Measurements from ENCODE around the gene SERPINB11.
"Not testable (repeated sequence)": the region's sequence is repeated elsewhere in the genome, so short reads cannot be mapped to it uniquely, and the experiment has no call there.

Gene SERPINB11

DNA sequence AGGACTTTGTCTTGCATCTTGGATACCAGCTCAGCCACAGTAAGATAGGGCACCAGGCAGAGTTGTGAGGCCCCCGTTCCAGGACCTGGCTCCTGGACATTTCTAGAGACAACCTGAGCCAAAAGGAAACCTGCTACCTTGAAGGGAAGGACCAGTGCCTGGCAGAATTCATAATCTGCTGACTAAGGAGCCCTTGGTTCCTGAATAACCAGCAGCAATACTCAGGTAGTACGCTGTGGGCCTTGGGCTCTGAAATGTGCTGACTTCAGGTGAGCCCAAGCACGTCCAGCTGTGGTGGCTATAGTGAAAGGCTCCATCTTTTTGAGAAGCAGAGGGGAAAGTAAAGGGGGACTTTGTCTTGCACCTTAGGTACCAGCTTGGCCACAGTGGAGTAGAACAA is 28.5 kb downstream of the SERPINB11 start:
- DNase-seq = no peak

DNA sequence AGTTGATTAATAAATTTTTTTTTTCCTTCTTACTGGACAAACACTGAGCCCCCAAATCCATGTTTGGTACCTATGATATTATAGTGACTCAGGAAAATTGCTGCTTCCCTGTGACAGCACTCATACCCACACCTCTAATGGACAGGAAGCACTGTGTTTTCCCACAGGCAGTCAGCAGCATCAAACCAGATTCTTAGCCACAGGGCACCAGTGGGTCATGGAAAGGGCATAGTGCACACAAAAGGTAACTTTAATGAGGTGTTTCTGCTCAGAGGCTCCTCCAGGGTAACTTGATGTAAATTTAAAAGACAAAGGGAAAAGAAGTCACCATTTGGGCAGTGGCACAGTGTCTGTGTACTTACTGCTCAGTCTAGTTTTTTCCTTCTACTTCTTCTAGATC is 34.1 kb downstream of the SERPINB11 start:
- no peak for DNase-seq

DNA sequence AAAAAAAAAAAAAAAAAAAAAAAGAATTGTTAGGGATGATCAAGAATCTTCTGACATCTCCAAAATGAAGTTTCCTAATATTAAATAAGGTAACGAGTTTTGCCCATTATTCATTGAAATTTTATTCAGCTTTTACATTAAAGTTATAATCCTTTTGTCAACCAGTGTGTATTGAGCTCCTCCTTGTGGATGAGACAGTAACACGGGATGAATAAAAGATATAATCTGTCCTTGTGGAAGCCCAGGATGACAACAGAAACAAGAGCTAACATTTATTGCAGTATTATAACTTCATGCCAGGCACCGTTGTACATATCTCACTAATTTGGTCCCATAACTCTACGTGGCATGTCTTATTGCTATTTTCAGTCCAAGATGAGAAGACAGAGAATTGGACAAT is 39.0 kb downstream of the SERPINB11 start:
- DNase-seq = no peak

DNA sequence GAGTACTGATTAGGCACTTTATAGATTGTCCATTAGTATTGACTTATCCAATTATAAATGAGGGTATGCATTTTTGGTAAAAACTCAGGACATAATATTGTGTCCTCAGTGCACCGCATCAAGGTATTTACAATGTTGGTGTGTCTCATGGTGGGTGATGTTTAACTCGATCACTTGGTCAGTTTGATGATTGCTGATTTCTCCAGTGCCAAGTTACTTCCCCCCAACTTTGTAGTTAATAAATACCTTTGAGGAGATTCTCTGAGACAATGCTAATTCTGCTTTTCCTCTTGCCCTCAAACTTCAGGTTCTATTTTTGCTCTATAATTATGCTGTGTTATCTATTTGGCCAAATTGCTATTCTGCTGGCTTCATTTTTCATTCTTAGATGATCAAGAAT is 44.2 kb downstream of the SERPINB11 start:
- no peak for DNase-seq

DNA sequence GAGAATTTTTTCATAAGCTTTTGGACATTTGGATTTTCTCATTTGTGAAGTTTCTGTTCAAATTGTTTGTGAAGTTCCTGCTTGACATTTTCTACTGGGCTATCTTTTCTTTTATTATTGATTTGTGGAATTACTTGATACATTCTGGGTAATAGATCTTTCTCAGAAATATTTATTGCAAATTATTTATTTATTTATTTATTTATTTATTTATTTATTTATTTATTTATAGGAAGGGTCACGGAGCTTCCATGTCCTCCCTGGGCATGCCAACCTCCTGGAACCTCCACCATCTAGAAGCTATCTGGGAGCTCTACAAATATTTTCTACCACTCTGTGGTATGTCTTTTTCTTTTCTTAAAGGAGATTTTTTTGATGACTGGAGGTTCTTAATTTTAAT is 46.7 kb downstream of the SERPINB11 start:
- no peak for DNase-seq

DNA sequence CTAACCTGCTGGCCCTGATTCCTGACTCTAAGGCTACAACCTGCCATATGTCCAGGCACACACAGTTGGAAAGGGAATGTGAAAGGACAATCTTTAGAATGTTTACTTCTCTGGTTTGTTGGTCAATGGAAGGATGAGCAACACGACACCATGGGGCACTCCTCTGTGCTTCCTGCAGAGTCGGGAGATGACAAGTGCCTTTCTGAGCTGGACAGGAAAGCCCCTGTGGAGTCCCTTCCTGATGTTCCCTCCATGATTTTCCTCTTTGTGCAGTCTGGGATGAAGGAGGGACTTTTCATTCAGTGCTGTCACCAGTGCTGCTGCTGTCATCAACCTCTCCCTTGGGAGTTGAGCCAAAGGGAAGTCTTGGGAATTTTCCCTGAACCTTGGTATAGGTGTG is 49.9 kb downstream of the SERPINB11 start:
- DNase-seq = no peak

DNA sequence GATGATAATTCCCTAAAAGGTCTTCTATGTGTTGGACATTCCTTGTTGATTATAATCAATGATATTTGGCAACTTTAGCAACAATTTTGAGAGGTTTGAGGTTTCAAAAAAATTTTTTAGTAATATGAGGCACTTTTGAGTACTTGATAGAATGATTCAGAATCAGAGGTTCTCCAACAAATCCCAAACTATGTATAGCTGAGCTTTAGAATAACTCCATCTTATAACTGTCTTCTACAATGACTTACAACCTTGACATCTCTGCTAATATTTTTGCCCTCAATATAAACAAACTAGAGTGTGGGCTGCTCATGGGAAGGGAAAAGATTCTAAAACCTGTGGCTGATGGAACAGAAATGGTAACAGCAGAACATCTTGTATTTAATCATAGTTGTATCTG is 50.9 kb downstream of the SERPINB11 start:
- no peak for DNase-seq

DNA sequence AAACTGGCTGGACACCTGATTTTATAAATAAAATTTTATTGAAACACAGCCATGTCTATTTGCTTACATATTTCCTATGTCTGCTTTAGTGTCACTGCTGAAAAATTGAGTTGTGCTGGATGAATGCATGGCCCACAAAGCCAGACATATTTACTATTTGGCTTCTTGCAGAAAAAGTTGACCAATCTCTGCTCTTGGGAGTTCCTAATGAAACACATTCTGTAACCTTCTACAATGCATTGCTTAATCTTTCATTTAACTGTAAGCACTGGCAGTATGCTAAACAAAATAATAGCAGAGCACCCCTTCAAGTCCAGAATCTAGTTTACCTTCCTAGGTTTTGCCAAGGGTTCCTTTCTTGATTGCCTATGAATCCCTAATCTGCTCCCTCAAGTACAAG is 54.8 kb downstream of the SERPINB11 start:
- DNase-seq = no peak

DNA sequence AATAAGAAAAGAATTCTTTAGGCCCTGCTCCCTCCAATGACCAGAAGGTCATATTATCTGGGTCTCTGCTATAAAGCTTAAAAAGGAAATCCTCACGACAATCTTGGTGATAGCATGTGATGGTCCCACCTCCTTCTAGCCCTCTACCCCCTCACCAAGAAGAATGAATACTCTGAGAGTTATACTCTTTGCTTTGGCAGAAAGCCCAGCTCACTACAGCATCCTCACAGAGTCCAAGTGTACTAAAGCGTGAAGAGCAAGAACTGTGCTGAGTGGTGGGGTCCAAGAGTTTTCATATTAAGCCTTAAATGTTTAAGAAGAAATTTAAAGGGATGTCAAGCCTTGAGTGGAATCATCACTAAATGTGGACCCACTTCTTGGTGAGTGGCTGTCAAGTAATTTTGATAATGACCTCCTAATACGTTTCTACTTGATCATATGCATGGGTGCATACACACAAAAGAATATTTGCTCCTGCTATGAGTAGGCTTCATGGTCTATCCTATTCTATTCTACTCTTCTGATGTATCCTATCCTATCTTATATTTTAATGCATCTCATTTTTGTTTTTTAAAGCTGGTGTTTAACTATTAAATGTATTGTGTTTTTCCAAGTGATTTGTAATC is 56.0 kb downstream of the SERPINB11 start:
- DNase-seq = no peak

DNA sequence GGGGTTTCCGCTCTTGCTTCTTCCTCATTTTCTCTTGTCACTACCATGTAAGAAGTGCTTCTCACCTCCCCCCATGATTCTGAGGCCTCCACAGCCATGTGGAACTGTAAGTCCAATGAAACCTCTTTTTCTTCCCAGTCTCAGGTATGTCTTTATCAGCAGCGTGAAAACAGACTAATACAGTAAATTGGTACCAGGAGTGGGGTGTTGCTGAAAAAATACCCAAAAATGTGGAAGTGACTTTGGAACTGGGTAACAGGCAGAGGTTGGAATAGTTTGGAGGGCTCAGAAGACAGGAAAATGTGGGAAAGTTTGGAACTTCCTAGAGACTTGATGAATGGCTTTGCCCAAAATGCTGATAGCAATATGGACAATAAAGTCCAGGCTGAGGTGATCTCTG is 57.0 kb downstream of the SERPINB11 start:
- not testable (repeated sequence) for DNase-seq

DNA sequence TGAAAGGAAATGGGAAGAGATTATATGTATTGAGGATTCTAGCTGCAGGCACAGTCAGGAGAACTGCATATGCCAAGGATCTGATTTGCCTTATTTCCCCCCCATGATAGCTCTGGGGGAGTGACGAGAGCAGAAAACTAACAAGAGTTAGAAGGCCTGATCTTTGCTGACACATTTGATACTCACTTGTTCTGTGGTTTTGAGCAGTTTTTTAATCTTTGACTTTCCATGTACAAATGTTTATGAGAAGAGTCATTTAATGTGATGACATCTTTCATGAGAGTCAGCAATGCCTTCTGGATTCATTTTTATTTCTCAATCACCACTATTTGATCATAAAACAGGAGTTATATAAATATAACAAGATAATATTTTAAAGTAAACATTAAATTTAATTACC is 59.8 kb downstream of the SERPINB11 start:
- DNase-seq = no peak

DNA sequence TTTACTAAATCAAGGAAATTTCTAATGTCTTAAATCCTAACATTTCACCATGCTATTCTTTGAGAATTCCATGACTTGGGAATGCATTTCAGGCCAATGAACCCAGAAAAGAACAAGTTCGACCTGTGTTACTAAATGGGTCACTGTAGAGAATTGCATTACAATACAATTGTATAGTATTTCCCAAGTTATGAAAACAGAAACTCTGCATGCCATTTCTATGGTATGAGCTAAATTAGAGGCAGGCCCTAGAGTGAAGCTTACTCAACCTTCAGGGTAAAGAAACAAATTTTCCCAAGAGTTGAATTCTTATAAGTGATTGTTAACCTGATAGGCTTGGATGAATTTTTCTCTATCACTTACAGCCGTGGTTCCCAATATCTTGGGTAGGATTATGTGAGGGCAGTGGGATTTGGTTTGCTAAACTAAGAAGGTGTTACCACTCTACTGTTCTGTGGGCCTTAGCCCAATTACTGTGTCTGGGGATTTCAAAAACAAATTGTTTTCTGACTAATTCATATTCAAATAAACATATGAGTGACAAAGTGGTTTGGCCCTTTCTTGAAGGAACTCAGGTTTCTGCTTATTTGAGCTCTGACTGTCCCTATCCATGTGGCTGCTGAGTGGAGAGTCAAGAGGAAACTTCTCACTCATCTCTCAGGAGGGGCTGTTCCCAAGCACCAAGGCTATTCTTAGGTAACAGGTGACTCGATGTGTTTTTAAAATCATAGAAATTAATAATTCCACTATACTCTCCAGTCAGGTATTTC is 61.3 kb downstream of the SERPINB11 start:
- no peak for DNase-seq

DNA sequence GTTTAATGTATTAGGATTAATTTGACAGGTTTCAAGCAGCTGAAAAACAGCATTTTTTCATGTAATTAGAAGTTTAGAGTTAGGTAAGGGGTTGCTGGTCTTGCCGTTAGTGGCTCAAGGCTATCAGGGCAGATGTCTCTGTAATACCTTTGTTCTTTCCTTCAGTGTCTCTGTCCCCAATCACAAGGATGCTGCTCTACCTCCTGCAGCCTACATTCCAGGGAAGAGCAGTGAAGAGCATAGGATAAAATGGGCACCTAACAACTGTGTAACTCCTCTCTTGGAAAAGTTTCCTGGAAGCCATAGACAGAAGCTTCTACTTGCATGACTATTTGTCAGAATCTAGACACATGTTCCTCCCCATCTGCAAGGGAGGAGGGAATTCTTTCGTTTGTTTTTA is 63.1 kb downstream of the SERPINB11 start:
- no peak for DNase-seq
